RWPE2 (cell line): ENCODE measurements around the gene PRPF19.

ENCODE experiments used
- ATAC-seq: fragments of 200-7000 bp; cut with Tn5 transposase; 3 replicates; pipeline ENCODE4 v1.9.1; 2021; ENCODE audit warnings: low read depth
- DNase-seq: peaks from one replicate; pipeline ENCODE4 v3.0.0-alpha.2; 2020; ENCODE audit warnings: low spot score
- H3K27ac ChIP-seq: fragments of 450-650 bp; 2 replicates; pipeline ENCODE4 v1.5.1; 2017; ENCODE audit warnings: mild to moderate bottlenecking; ENCODE audit not compliant: poor library complexity, severe bottlenecking
- H3K27me3 ChIP-seq: fragments of 250-450 bp; sonication (Bioruptor Pico); 2 replicates; pipeline ENCODE4 v1.5.1; 2021; ENCODE audit warnings: mild to moderate bottlenecking, moderate library complexity; ENCODE audit not compliant: insufficient read depth, poor library complexity, severe bottlenecking
- H3K36me3 ChIP-seq: fragments of 250-450 bp; sonication (Bioruptor Pico); 2 replicates; pipeline ENCODE4 v1.5.1; 2020; ENCODE audit warnings: low read depth, mild to moderate bottlenecking, moderate library complexity
- H3K4me1 ChIP-seq: fragments of 250-450 bp; sonication (Bioruptor Pico); 2 replicates; pipeline ENCODE4 v1.5.1; 2021; ENCODE audit warnings: mild to moderate bottlenecking, moderate library complexity; ENCODE audit not compliant: insufficient read depth, poor library complexity, severe bottlenecking
- H3K4me3 ChIP-seq: fragments of 250-450 bp; sonication (Bioruptor Pico); 2 replicates; pipeline ENCODE4 v1.5.1; 2021; ENCODE audit warnings: mild to moderate bottlenecking, moderate library complexity; ENCODE audit not compliant: severe bottlenecking
- H3K9me3 ChIP-seq: fragments of 250-450 bp; sonication (Bioruptor Pico); 2 replicates; pipeline ENCODE4 v1.5.1; 2021; ENCODE audit warnings: mild to moderate bottlenecking, moderate library complexity; ENCODE audit not compliant: severe bottlenecking
- CTCF ChIP-seq: fragments of 450-650 bp; IDR thresholded peaks from one replicate; pipeline ENCODE4 v1.5.1; 2017; ENCODE audit warnings: mild to moderate bottlenecking, moderate library complexity; ENCODE audit not compliant: poor library complexity, severe bottlenecking

The PRPF19 gene

GRCh38 chr11:60931917-60932316 is 25.5 kb upstream of the PRPF19 start:
- no peak for ATAC-seq
- no peak overlapping the region for H3K27ac ChIP-seq
- H3K4me3 ChIP-seq, result no peak overlapping the region
- DNase-seq, result no peak
- no peaks in the 10 kb centered on the region for H3K27me3 ChIP-seq
- no peak for TF ChIP-seq CTCF
- H3K36me3 ChIP-seq, result peaks cover 12% of the 10 kb centered on the region
- no peaks in the 10 kb centered on the region for H3K4me1 ChIP-seq
- no peaks in the 10 kb centered on the region for H3K9me3 ChIP-seq

- peaks cover 12% of the 10 kb centered on the region for H3K36me3 ChIP-seq
- ATAC-seq (no peak), DNase-seq (no peak)
- H3K9me3 ChIP-seq, result no peaks in the 10 kb centered on the region
- TF ChIP-seq CTCF, result no peak
- H3K27ac ChIP-seq, result no peak overlapping the region
- H3K4me3 ChIP-seq, result no peak overlapping the region
- H3K27me3 ChIP-seq, result no peaks in the 10 kb centered on the region
- H3K4me1 ChIP-seq, result no peaks in the 10 kb centered on the region
Measured at GRCh38 chr11:60930394-60930793, 24.0 kb upstream of the PRPF19 start.

- Histone ChIP-seq H3K9me3 (no peaks in the 10 kb centered on the region), H3K4me1 (no peaks in the 10 kb centered on the region), H3K27ac (no peak overlapping the region), H3K27me3 (no peaks in the 10 kb centered on the region), H3K4me3 (no peak overlapping the region), H3K36me3 (peaks cover 12% of the 10 kb centered on the region)
- ATAC-seq (no peak), DNase-seq (no peak)
- no peak for TF ChIP-seq CTCF
Measured at GRCh38 chr11:60929764-60930163, 23.4 kb upstream of the PRPF19 start.

GRCh38 chr11:60928563-60929001 is 22.2 kb upstream of the PRPF19 start:
- no peak overlapping the region for H3K27ac ChIP-seq
- H3K27me3 ChIP-seq, result no peaks in the 10 kb centered on the region
- H3K9me3 ChIP-seq, result no peaks in the 10 kb centered on the region
- H3K36me3 ChIP-seq, result peaks cover 12% of the 10 kb centered on the region
- DNase-seq (no peak), ATAC-seq (no peak)
- peaks cover 3% of the 10 kb centered on the region for H3K4me1 ChIP-seq
- TF ChIP-seq CTCF, result no peak
- no peak overlapping the region for H3K4me3 ChIP-seq

GRCh38 chr11:60927600-60927999 is 21.2 kb upstream of the PRPF19 start:
- Histone ChIP-seq H3K27ac (no peak overlapping the region), H3K36me3 (peaks cover 11% of the 10 kb centered on the region), H3K9me3 (no peaks in the 10 kb centered on the region), H3K4me3 (no peak overlapping the region), H3K4me1 (peaks cover 3% of the 10 kb centered on the region), H3K27me3 (no peaks in the 10 kb centered on the region)
- DNase-seq, result no peak
- no peak for ATAC-seq
- no peak for TF ChIP-seq CTCF
